IPS-18a (cell line): Measurements from ENCODE around the gene SIMC1.

Experiments
- H3K27ac ChIP-seq: one replicate; pipeline ENCODE4 v1.5.1; 2013; ENCODE audit warnings: low read length
- H3K27me3 ChIP-seq: one replicate; pipeline ENCODE4 v1.6.1; 2013; ENCODE audit warnings: mild to moderate bottlenecking, low read length; ENCODE audit not compliant: control insufficient read depth, insufficient read depth
- H3K36me3 ChIP-seq: one replicate; pipeline ENCODE4 v1.6.1; 2013; ENCODE audit warnings: low read depth, low read length; ENCODE audit not compliant: control insufficient read depth
- H3K4me1 ChIP-seq: one replicate; pipeline ENCODE4 v1.6.1; 2013; ENCODE audit warnings: low read depth, low read length; ENCODE audit not compliant: control insufficient read depth
- H3K4me3 ChIP-seq: one replicate; pipeline ENCODE4 v1.5.1; 2013; ENCODE audit warnings: low read length
- H3K9ac ChIP-seq: one replicate; pipeline ENCODE4 v1.6.1; 2013; ENCODE audit warnings: mild to moderate bottlenecking, low read length, moderate library complexity
- H3K9me3 ChIP-seq: one replicate; pipeline ENCODE4 v1.6.1; 2013; ENCODE audit warnings: low read depth, low read length; ENCODE audit not compliant: control insufficient read depth

SIMC1 gene

GRCh38 chr5:176371621-176372539 is 133.7 kb downstream of the SIMC1 start:
- no peak overlapping the region for H3K9ac ChIP-seq
- H3K27me3 ChIP-seq = peaks cover 9% of the 10 kb centered on the region
- no peak overlapping the region for H3K27ac ChIP-seq
- H3K36me3 ChIP-seq = no peaks in the 10 kb centered on the region
- no peak overlapping the region for H3K4me3 ChIP-seq
- no peaks in the 10 kb centered on the region for H3K9me3 ChIP-seq
- no peaks in the 10 kb centered on the region for H3K4me1 ChIP-seq

- H3K9ac ChIP-seq = no peak overlapping the region
- H3K27ac ChIP-seq = no peak overlapping the region
- H3K27me3 ChIP-seq = no peaks in the 10 kb centered on the region
- no peaks in the 10 kb centered on the region for H3K36me3 ChIP-seq
- H3K4me1 ChIP-seq = no peaks in the 10 kb centered on the region
- no peaks in the 10 kb centered on the region for H3K9me3 ChIP-seq
- H3K4me3 ChIP-seq = no peak overlapping the region
These were observed 135.0 kb downstream of the SIMC1 start for GRCh38 chr5:176373100-176373818.

GRCh38 chr5:176379881-176380280 is 141.7 kb downstream of the SIMC1 start:
- Histone ChIP-seq H3K27me3 (no peaks in the 10 kb centered on the region), H3K4me3 (no peak overlapping the region), H3K4me1 (no peaks in the 10 kb centered on the region), H3K27ac (no peak overlapping the region), H3K9ac (no peak overlapping the region), H3K36me3 (peaks cover 40% of the 10 kb centered on the region), H3K9me3 (no peaks in the 10 kb centered on the region)

- H3K4me3 ChIP-seq = no peak overlapping the region
- H3K27ac ChIP-seq = no peak overlapping the region
- H3K36me3 ChIP-seq = peaks cover 54% of the 10 kb centered on the region
- H3K4me1 ChIP-seq = no peaks in the 10 kb centered on the region
- no peak overlapping the region for H3K9ac ChIP-seq
- H3K27me3 ChIP-seq = no peaks in the 10 kb centered on the region
- H3K9me3 ChIP-seq = no peaks in the 10 kb centered on the region
These were observed 143.2 kb downstream of the SIMC1 start for GRCh38 chr5:176381423-176381822.

GRCh38 chr5:176381979-176382378 is 143.8 kb downstream of the SIMC1 start:
- H3K4me1 ChIP-seq = peaks cover under 1% of the 10 kb centered on the region
- H3K27ac ChIP-seq = no peak overlapping the region
- no peaks in the 10 kb centered on the region for H3K27me3 ChIP-seq
- no peaks in the 10 kb centered on the region for H3K9me3 ChIP-seq
- peaks cover 57% of the 10 kb centered on the region for H3K36me3 ChIP-seq
- H3K4me3 ChIP-seq = no peak overlapping the region
- no peak overlapping the region for H3K9ac ChIP-seq

GRCh38 chr5:176382721-176383120 is 144.5 kb downstream of the SIMC1 start:
- Histone ChIP-seq H3K27ac (no peak overlapping the region), H3K27me3 (no peaks in the 10 kb centered on the region), H3K9me3 (no peaks in the 10 kb centered on the region), H3K4me3 (no peak overlapping the region), H3K4me1 (peaks cover 8% of the 10 kb centered on the region), H3K9ac (no peak overlapping the region), H3K36me3 (peaks cover 57% of the 10 kb centered on the region)

- Histone ChIP-seq H3K27ac (no peak overlapping the region), H3K4me1 (peaks cover 8% of the 10 kb centered on the region), H3K9ac (no peak overlapping the region), H3K36me3 (peaks cover 57% of the 10 kb centered on the region), H3K9me3 (no peaks in the 10 kb centered on the region), H3K4me3 (no peak overlapping the region), H3K27me3 (no peaks in the 10 kb centered on the region)
These were observed 145.2 kb downstream of the SIMC1 start for GRCh38 chr5:176383248-176383905.

GRCh38 chr5:176383961-176384360 is 145.7 kb downstream of the SIMC1 start:
- H3K36me3 ChIP-seq = peaks cover 57% of the 10 kb centered on the region
- no peak overlapping the region for H3K4me3 ChIP-seq
- H3K9ac ChIP-seq = no peak overlapping the region
- H3K27me3 ChIP-seq = no peaks in the 10 kb centered on the region
- peaks cover 8% of the 10 kb centered on the region for H3K4me1 ChIP-seq
- H3K9me3 ChIP-seq = no peaks in the 10 kb centered on the region
- no peak overlapping the region for H3K27ac ChIP-seq

- no peak overlapping the region for H3K9ac ChIP-seq
- no peak overlapping the region for H3K27ac ChIP-seq
- H3K4me1 ChIP-seq = peaks cover 8% of the 10 kb centered on the region
- H3K9me3 ChIP-seq = no peaks in the 10 kb centered on the region
- no peak overlapping the region for H3K4me3 ChIP-seq
- peaks cover 57% of the 10 kb centered on the region for H3K36me3 ChIP-seq
- no peaks in the 10 kb centered on the region for H3K27me3 ChIP-seq
These were observed 146.2 kb downstream of the SIMC1 start for GRCh38 chr5:176384366-176384930.

- no peaks in the 10 kb centered on the region for H3K9me3 ChIP-seq
- H3K4me3 ChIP-seq = no peak overlapping the region
- no peaks in the 10 kb centered on the region for H3K27me3 ChIP-seq
- peaks cover 8% of the 10 kb centered on the region for H3K4me1 ChIP-seq
- H3K27ac ChIP-seq = no peak overlapping the region
- H3K9ac ChIP-seq = no peak overlapping the region
- peaks cover 52% of the 10 kb centered on the region for H3K36me3 ChIP-seq
These were observed 146.8 kb downstream of the SIMC1 start for GRCh38 chr5:176384991-176385390.

- H3K9ac ChIP-seq = no peak overlapping the region
- no peaks in the 10 kb centered on the region for H3K27me3 ChIP-seq
- H3K36me3 ChIP-seq = peaks cover 53% of the 10 kb centered on the region
- peaks cover 8% of the 10 kb centered on the region for H3K4me1 ChIP-seq
- no peak overlapping the region for H3K27ac ChIP-seq
- H3K4me3 ChIP-seq = no peak overlapping the region
- no peaks in the 10 kb centered on the region for H3K9me3 ChIP-seq
These were observed 148.3 kb downstream of the SIMC1 start for GRCh38 chr5:176386491-176386890.
